Stimulated activated CD8-positive, alpha-beta memory T cell treated with anti-CD3 and anti-CD28 coated beads, Interleukin-2, amount 100 ng/mL, for 1 hour (primary cell): ENCODE results near the gene TMEM243.
"Not testable (repeated sequence)": the region's sequence is repeated elsewhere in the genome, so short reads cannot be mapped to it uniquely, and the experiment has no call there.

Experiments
- DNase-seq, 2 donors: peaks; one replicate each; pipeline ENCODE4 v3.0.0-alpha.2; 2020; ENCODE audit warnings: low read depth in 2 of 2

TMEM243 gene

GRCh38 chr7:87219545-87220025 is at the start of gene TMEM243:
TMEM243 (minus strand) TSS chr7:87219732; CDS start chr7:87219503, 229 bp downstream.
- peak; percentile 67 to 71 for DNase-seq

- DNase-seq = no peak
Observed at GRCh38 chr7:87267239-87267900, 47.8 kb upstream of the TMEM243 start.

- DNase-seq = no peak
Observed at GRCh38 chr7:87263537-87263936, 44.0 kb upstream of the TMEM243 start.

GRCh38 chr7:87253589-87254087 is 34.1 kb upstream of the TMEM243 start:
- no peak for DNase-seq

GRCh38 chr7:87245671-87246070 is 26.1 kb upstream of the TMEM243 start:
- not testable (repeated sequence) for DNase-seq

- DNase-seq = not testable (repeated sequence)
Observed at GRCh38 chr7:87238464-87239051, 19.0 kb upstream of the TMEM243 start.

GRCh38 chr7:87234949-87235348 is 15.4 kb upstream of the TMEM243 start:
- DNase-seq = no peak

- no peak for DNase-seq
Observed at GRCh38 chr7:87231711-87232110, 12.2 kb upstream of the TMEM243 start.

GRCh38 chr7:87231258-87231657 is 11.7 kb upstream of the TMEM243 start:
- DNase-seq = no peak

GRCh38 chr7:87226495-87226894 is 7.0 kb upstream of the TMEM243 start:
- no peak for DNase-seq

- no peak for DNase-seq
Observed at GRCh38 chr7:87225696-87226095, 6.2 kb upstream of the TMEM243 start.

GRCh38 chr7:87223666-87224065 is 4.1 kb upstream of the TMEM243 start:
- no peak for DNase-seq

- DNase-seq = no peak
Observed at GRCh38 chr7:87220734-87221215, 1.2 kb upstream of the TMEM243 start.

GRCh38 chr7:87220026-87220733 is 648 bp upstream of the TMEM243 start:
- peak; percentile 66 to 69 for DNase-seq

GRCh38 chr7:87218796-87219544 is 562 bp downstream of the TMEM243 start:
- no peak for DNase-seq

- no peak for DNase-seq
Observed at GRCh38 chr7:87217983-87218653, 1.4 kb downstream of the TMEM243 start.

GRCh38 chr7:87216701-87217508 is 2.6 kb downstream of the TMEM243 start:
- DNase-seq = no peak

GRCh38 chr7:87215046-87215445 is 4.5 kb downstream of the TMEM243 start:
- no peak for DNase-seq

- no peak for DNase-seq
Observed at GRCh38 chr7:87213811-87214210, 5.7 kb downstream of the TMEM243 start.

- no peak for DNase-seq
Observed at GRCh38 chr7:87213252-87213651, 6.3 kb downstream of the TMEM243 start.
